ENCODE measurements around the gene CDKN2B-AS1. TPM values are rescaled to one million over a fixed set of nuclear protein-coding genes. Genes with fewer than 3 reads are reported as not detected.

The CDKN2B-AS1 gene
- total and polyA plus RNA-seq, 2 experiments from 2014 or later: not detected

GRCh38 chr9:21991072-21991959 lies 3.3 kb upstream of the CDKN2B-AS1 start:
- Histone ChIP-seq H3K9me3 (ENCODE audit: low read depth) (no peaks in the 10 kb centered on the region), H3K27ac (no peak overlapping the region), H3K4me3 (no peak overlapping the region), H3K36me3 (no peaks in the 10 kb centered on the region), H3K4me1 (ENCODE audit: low read depth) (no peaks in the 10 kb centered on the region), H3K27me3 (peaks cover 100% of the 10 kb centered on the region)
- no peak for TF ChIP-seq CTCF (IDR thresholded peaks at IDR 0.05; ENCODE audit: low read depth, low read length)
- DNase-seq (ENCODE audit: low read depth in 1 of 2, low spot score in 1 of 2): no peak

- DNase-seq (ENCODE audit: low read depth in 1 of 2, low spot score in 1 of 2): no peak
- Histone ChIP-seq H3K4me1 (ENCODE audit: low read depth) (no peaks in the 10 kb centered on the region), H3K9me3 (ENCODE audit: low read depth) (no peaks in the 10 kb centered on the region), H3K27me3 (peaks cover 100% of the 10 kb centered on the region), H3K36me3 (no peaks in the 10 kb centered on the region), H3K4me3 (no peak overlapping the region), H3K27ac (no peak overlapping the region)
- no peak for TF ChIP-seq CTCF (IDR thresholded peaks at IDR 0.05; ENCODE audit: low read depth, low read length)
Observed at GRCh38 chr9:21993007-21993406, 1.6 kb upstream of the CDKN2B-AS1 start.

- H3K27me3 ChIP-seq: peaks cover 100% of the 10 kb centered on the region
- peak within 1 kb of the TSS; percentile 40 for H3K4me3 ChIP-seq
- DNase-seq (ENCODE audit: low read depth in 1 of 2, low spot score in 1 of 2): peak; percentile 48 to 52
- no peaks in the 10 kb centered on the region for H3K9me3 ChIP-seq (ENCODE audit: low read depth)
- no peak within 1 kb of the TSS for H3K27ac ChIP-seq
- no peaks in the 10 kb centered on the region for H3K36me3 ChIP-seq
- no peak for TF ChIP-seq CTCF (IDR thresholded peaks at IDR 0.05; ENCODE audit: low read depth, low read length)
- no peaks in the 10 kb centered on the region for H3K4me1 ChIP-seq (ENCODE audit: low read depth)
Observed at GRCh38 chr9:21993893-21994555, 567 bp upstream of the CDKN2B-AS1 start, which contains the start of gene CDKN2A. Gene CDKN2A, minus strand, starts transcription at chr9:21994392.

GRCh38 chr9:21995006-21995665 lies 545 bp downstream of the CDKN2B-AS1 start:
- Histone ChIP-seq H3K4me1 (ENCODE audit: low read depth) (no peaks in the 10 kb centered on the region), H3K27me3 (peaks cover 100% of the 10 kb centered on the region), H3K27ac (no peak overlapping the region), H3K36me3 (no peaks in the 10 kb centered on the region), H3K9me3 (ENCODE audit: low read depth) (no peaks in the 10 kb centered on the region), H3K4me3 (peak overlapping the region; percentile 40)
- TF ChIP-seq CTCF (IDR thresholded peaks at IDR 0.05; ENCODE audit: low read depth, low read length): no peak
- peak; percentile 36 to 74 for DNase-seq (ENCODE audit: low read depth in 1 of 2, low spot score in 1 of 2)

- DNase-seq (ENCODE audit: low read depth in 1 of 2, low spot score in 1 of 2): peak in 1 of 2 donors; percentile 43
- no peak overlapping the region for H3K27ac ChIP-seq
- H3K27me3 ChIP-seq: peaks cover 100% of the 10 kb centered on the region
- no peaks in the 10 kb centered on the region for H3K4me1 ChIP-seq (ENCODE audit: low read depth)
- no peaks in the 10 kb centered on the region for H3K9me3 ChIP-seq (ENCODE audit: low read depth)
- no peaks in the 10 kb centered on the region for H3K36me3 ChIP-seq
- peak overlapping the region; percentile 40 for H3K4me3 ChIP-seq
- TF ChIP-seq CTCF (IDR thresholded peaks at IDR 0.05; ENCODE audit: low read depth, low read length): peak; percentile 44
Observed at GRCh38 chr9:21995666-21996398, 1.2 kb downstream of the CDKN2B-AS1 start.
